MCF 10A (cell line): ENCODE measurements around the gene RIPPLY1. TPM values are rescaled to one million over a fixed set of nuclear protein-coding genes. Genes with fewer than 3 reads are reported as not detected.

ENCODE experiments used
- BruUV-seq: library from RNA; stranded (reverse); fragments of 400-500 nt; replicated peaks from 2 replicates; lab custom pipeline; 2021; lab: Mats Ljungman, UMichigan
- CTCF ChIA-PET: fragments of 300-600 bp; sonication (Branson Sonifier 250); formaldehyde crosslinking; extraction: SDS; loops from one replicate; lab custom pipeline; 2021; ENCODE audit warnings: antibody characterized with exemption, inconsistent platforms; lab: Yijun Ruan, JAX
- POLR2A ChIA-PET: fragments of 300-600, 350-650 bp; sonication (Branson Sonifier 250); formaldehyde crosslinking; extraction: SDS; loops from one replicate; lab custom pipeline; 2020; ENCODE audit warnings: antibody characterized with exemption, inconsistent platforms; lab: Yijun Ruan, JAX
- DNase-seq: peaks from one replicate; pipeline ENCODE4 v3.0.0-alpha.2; 2018; ENCODE audit not compliant: unreplicated experiment
- H3K27ac Mint-ChIP-seq: one replicate; pipeline ENCODE4 v1.8.0; 2022; ENCODE audit warnings: mild to moderate bottlenecking, low read depth, mixed read lengths; ENCODE audit not compliant: unreplicated experiment
- H3K27me3 Mint-ChIP-seq: one replicate; pipeline ENCODE4 v1.8.0; 2022; ENCODE audit warnings: mixed read lengths; ENCODE audit not compliant: insufficient read depth, unreplicated experiment
- H3K36me3 Mint-ChIP-seq: one replicate; pipeline ENCODE4 v1.8.0; 2022; ENCODE audit warnings: mild to moderate bottlenecking, moderate library complexity, mixed read lengths; ENCODE audit not compliant: insufficient read depth, unreplicated experiment
- H3K4me1 Mint-ChIP-seq: one replicate; pipeline ENCODE4 v1.8.0; 2022; ENCODE audit warnings: mixed read lengths; ENCODE audit not compliant: insufficient read depth, unreplicated experiment
- H3K4me3 Mint-ChIP-seq: one replicate; pipeline ENCODE4 v1.8.0; 2022; ENCODE audit warnings: mild to moderate bottlenecking, moderate library complexity, mixed read lengths; ENCODE audit not compliant: unreplicated experiment
- H3K9me3 Mint-ChIP-seq: one replicate; pipeline ENCODE4 v1.8.0; 2022; ENCODE audit warnings: mixed read lengths; ENCODE audit not compliant: unreplicated experiment
- intact Hi-C: fragments of 100-400 bp; cut with micrococcal nuclease; formaldehyde crosslinking; loops from 2 replicates; pipeline ENCODE4 v1.14.1; 2022
- total RNA-seq: library from RNA; stranded (reverse); gene quantifications from 2 replicates; pipeline ENCODE4 v1.2.3, GENCODE V29; 2022
- TF ChIP-seq, protein P1 (sequence below): fragments of 200-600 bp; IDR thresholded peaks from one replicate; pipeline ENCODE4 v1.8.0; 2022; ENCODE audit warnings: antibody characterized with exemption, mild to moderate bottlenecking; ENCODE audit not compliant: unreplicated experiment

RIPPLY1 gene
- total RNA-seq, 1 experiment from 2014 or later: not detected

- TF ChIP-seq, protein P1, sequence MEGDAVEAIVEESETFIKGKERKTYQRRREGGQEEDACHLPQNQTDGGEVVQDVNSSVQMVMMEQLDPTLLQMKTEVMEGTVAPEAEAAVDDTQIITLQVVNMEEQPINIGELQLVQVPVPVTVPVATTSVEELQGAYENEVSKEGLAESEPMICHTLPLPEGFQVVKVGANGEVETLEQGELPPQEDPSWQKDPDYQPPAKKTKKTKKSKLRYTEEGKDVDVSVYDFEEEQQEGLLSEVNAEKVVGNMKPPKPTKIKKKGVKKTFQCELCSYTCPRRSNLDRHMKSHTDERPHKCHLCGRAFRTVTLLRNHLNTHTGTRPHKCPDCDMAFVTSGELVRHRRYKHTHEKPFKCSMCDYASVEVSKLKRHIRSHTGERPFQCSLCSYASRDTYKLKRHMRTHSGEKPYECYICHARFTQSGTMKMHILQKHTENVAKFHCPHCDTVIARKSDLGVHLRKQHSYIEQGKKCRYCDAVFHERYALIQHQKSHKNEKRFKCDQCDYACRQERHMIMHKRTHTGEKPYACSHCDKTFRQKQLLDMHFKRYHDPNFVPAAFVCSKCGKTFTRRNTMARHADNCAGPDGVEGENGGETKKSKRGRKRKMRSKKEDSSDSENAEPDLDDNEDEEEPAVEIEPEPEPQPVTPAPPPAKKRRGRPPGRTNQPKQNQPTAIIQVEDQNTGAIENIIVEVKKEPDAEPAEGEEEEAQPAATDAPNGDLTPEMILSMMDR: no peak
- CTCF ChIA-PET: no interaction called here
- POLR2A ChIA-PET: no interaction called here
- peaks cover 10% of the 10 kb centered on the region for H3K36me3 Mint-ChIP-seq
- H3K27me3 Mint-ChIP-seq: peaks cover 14% of the 10 kb centered on the region
- BruUV-seq: no TSS peak
- no peak overlapping the region for H3K27ac Mint-ChIP-seq
- DNase-seq: no peak
- H3K4me3 Mint-ChIP-seq: no peak overlapping the region
- no peaks in the 10 kb centered on the region for H3K4me1 Mint-ChIP-seq
- no peaks in the 10 kb centered on the region for H3K9me3 Mint-ChIP-seq
- intact Hi-C loops: no loop called here
Measured at GRCh38 chrX:106928227-106928626, 25.1 kb upstream of the RIPPLY1 start.

DNA sequence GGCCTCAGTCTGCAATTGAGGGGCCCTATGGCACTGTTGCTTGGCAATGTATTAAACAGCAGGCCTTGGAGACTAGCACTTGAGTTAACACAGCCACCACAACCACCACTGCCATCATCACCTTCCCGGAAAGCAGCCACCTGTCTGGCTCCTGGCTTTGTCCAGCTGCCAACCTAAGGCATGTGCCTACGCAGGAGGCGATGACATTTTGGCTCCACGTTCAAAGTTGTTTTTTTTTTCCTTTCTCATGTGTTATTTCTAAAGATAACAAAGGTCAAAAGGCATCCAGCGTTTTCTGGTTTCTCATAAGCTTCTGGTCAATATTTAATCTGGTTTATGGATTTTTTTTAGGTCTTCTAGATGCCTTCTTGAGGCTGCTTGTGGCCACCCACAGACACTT lies 24.6 kb upstream of the RIPPLY1 start:
- POLR2A ChIA-PET: interaction anchor here (0.7 kb wide), 1 partner anchor 536 kb away, joined by 3 read pairs; no protein-coding TSS in a partner anchor
- CTCF ChIA-PET: no interaction called here
- BruUV-seq: no TSS peak
- intact Hi-C loops: no loop called here
- Mint-ChIP-seq H3K27me3 (peaks cover 9% of the 10 kb centered on the region), H3K36me3 (peaks cover 10% of the 10 kb centered on the region), H3K4me3 (no peak overlapping the region), H3K27ac (no peak overlapping the region), H3K4me1 (no peaks in the 10 kb centered on the region), H3K9me3 (no peaks in the 10 kb centered on the region)
- no peak for DNase-seq
- TF ChIP-seq, protein P1: no peak

GRCh38 chrX:106927023-106927422 lies 23.9 kb upstream of the RIPPLY1 start:
- no TSS peak for BruUV-seq
- TF ChIP-seq, protein P1: no peak
- intact Hi-C loops: no loop called here
- no peak overlapping the region for H3K4me3 Mint-ChIP-seq
- no peaks in the 10 kb centered on the region for H3K4me1 Mint-ChIP-seq
- POLR2A ChIA-PET: no interaction called here
- no peak for DNase-seq
- no peaks in the 10 kb centered on the region for H3K9me3 Mint-ChIP-seq
- peaks cover 10% of the 10 kb centered on the region for H3K36me3 Mint-ChIP-seq
- H3K27me3 Mint-ChIP-seq: peaks cover 2% of the 10 kb centered on the region
- no peak overlapping the region for H3K27ac Mint-ChIP-seq
- CTCF ChIA-PET: no interaction called here

DNA sequence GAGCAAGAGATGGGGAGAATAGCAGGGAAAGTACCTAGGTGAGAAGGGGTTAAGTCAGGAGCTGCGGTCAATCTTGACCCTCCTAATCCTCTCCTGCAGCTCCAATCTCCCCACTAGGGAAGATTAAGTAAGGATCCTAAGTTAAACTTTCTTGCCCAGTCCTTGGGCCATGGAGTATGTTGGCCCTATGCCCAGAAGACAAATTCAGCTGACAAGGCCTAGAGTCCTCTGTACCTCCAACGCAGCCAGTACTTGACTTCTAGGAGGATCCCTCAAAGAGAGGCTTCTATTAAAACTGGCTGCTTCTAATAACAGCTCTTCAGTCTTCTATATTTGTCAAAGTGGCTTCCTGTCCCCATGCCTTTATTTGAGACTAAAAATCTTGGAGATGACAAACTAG lies 18.5 kb upstream of the RIPPLY1 start:
- CTCF ChIA-PET: interaction anchor here (0.8 to 1.6 kb wide), 3 partner anchors 23 to 38 kb away, joined by 3 to 6 read pairs (median 4); no protein-coding TSS in a partner anchor
- no TSS peak for BruUV-seq
- Mint-ChIP-seq H3K27ac (no peak overlapping the region), H3K4me3 (no peak overlapping the region), H3K9me3 (no peaks in the 10 kb centered on the region), H3K4me1 (peaks cover 18% of the 10 kb centered on the region), H3K27me3 (peaks cover 19% of the 10 kb centered on the region), H3K36me3 (no peaks in the 10 kb centered on the region)
- no peak for DNase-seq
- TF ChIP-seq, protein P1: no peak
- POLR2A ChIA-PET: no interaction called here
- intact Hi-C loops: no loop called here
